ENCODE measurements around the gene KDF1.

The KDF1 gene

DNA sequence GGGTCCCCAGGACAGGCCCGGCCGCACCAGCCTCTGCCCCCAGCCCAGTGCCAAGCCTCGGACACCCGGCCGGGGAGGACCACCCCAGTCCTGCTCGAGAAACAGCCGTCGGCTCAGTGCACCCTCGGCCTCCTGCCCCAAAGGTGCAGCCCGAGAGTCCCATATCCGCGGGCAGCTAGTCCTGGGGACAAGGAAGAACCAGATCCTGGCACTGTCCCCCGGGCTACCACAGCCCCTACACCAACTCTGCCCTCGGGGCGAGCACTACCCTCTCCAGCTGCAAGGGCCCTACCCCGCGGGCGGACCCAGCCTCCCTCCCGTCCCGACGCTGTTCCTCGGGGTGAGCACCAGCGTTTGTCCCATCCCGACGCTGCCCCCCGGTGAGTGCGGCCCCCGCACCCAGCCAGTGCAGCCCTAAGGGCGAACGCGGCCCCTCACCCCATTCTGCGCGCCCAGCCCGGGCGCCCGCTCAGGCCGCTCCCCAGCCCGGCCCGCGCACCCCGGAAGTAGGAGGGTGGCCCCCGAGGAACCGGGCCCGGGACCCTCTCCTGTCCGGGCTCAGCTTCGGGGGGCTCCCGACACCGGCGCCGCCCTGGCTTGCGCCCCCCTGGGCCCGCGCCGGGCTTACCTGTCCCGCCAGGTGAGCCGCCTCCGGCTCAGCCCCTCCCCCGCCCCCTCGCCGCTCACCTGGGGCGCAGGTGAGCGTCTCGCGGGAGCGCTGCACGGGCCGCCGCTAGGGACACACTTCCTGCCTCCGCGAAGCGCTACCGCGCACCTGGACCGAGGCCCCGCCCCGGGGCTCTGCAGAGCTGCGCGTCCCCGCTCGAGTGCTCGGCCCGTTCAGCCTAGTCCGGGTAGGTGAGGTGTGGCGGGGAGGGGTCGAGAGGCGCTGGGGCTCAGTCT lies at the start of gene KDF1:
KDF1 (minus strand) TSS at position 747 of the 903 bp plus-strand sequence. CDS start 8,088 bp downstream, outside the sequence.
- DNase-seq: no peak

DNA sequence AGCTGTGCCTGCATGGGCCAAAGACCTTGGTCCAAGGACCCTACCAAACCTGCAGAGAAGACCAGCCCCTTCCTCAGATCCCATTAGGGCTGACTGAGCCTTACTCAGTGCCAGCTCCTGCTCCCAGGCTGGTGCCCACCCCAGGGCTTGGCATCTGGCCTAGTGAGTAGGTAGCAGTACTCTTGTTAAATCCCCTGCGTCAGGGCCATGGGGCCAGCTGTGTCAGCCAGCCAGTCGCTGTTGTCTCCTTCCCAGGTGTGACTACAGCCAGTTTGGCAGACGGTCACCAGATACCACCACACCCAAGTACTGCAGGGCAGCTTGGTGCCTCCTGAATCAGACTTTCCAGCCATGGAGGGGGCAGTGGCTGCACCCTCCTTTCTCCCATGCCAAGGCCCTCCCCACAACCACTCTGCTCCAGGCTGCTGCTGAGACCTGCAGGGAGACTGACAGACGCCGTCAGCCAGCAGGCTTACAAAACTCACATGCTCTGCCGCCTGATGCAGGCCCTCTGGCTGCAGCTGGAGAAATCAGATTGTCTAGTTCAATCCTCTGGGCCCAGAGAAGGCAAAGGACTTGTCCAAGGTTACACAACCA lies 49.4 kb upstream of the KDF1 start:
- DNase-seq: no peak

DNA sequence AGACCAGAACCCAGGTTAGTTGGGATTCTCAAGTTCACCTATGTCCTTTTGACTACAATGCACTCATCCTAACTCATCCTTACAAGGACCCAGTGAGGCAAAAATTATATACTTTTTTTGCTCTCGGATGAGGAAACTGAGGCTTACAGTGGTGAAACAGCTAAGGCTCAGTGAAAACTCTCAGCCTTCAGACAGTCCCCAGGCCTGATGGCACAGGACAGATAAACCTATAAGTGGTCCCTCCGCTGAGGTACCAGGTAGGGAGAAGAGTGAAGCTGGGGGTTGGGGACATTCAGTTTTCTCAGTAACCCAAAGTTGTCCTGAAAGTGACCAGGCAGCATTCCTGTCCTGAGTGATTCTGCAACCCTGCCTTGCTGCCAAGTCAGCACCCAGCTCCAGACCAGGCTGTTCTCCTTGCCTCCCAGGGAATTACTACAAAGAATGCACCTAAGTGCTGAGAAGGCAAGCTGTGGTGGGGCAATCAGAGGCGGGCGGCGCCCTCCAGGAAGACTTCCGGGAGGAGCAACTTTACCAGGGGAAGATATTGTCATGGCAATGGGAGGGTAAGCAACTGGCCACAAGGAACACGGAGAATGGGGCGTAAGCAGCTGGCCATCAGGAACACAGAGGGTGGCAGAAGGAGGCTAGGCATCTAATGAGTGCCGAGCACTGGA lies 47.8 kb upstream of the KDF1 start:
- peak; percentile 34 for DNase-seq

DNA sequence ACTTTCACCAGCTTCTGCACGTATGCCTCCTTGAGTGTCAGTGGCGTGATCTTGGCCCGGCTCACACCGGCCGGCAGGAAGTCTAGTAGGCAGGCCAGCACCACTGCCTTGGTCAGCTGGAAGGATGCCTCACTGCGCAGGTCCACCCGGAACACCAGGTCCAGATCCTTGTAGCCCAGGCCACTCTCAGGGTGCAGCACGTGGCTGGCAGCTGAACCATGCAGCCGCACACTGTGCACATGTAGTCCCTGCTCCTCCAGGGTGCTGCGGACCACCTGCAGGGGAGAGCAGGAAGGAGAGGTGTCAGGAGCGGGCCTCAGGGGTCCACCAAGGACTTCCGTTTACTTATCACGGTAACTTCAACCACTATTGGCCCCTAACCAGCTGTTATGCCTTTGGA lies 46.4 kb upstream of the KDF1 start:
- no peak for DNase-seq

- DNase-seq: no peak
These were observed 45.6 kb upstream of the KDF1 start for GRCh38 chr1:27005648-27006496.

GRCh38 chr1:27005166-27005530 lies 44.9 kb upstream of the KDF1 start:
- DNase-seq: no peak

DNA sequence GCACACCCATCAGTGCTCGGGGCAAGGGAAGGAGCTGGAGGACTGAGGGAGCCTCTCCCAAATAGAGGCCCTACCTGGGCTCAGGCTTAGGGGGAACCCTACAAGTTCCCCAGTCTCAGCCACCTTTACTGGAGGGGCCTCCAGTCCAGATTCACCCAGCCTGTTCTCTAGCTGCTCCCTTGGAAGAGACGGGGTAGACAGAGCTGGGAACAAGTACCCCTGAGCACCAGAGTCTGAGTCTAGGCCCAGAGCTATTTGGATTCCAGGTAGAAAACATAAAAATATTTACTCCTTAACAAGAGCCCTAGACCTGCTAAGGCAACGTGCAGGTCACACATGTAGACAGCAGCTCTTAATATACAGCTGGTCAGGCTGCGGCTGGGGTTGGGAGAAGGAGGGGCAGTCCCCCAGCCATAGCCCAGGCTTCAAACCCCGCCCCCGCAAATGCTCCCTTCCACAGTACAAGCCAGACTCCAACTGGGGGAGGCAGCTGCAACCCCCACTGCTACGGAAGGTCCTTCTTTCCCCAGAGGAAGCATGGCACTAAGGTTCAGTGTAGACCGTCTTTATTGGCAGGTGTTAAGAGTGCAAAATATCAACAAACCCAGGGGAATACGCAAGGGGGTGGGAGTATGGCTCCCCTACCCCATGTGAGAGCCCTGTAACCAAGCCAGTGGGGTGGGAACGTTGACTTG lies 44.4 kb upstream of the KDF1 start:
- DNase-seq: peak; percentile 39

DNA sequence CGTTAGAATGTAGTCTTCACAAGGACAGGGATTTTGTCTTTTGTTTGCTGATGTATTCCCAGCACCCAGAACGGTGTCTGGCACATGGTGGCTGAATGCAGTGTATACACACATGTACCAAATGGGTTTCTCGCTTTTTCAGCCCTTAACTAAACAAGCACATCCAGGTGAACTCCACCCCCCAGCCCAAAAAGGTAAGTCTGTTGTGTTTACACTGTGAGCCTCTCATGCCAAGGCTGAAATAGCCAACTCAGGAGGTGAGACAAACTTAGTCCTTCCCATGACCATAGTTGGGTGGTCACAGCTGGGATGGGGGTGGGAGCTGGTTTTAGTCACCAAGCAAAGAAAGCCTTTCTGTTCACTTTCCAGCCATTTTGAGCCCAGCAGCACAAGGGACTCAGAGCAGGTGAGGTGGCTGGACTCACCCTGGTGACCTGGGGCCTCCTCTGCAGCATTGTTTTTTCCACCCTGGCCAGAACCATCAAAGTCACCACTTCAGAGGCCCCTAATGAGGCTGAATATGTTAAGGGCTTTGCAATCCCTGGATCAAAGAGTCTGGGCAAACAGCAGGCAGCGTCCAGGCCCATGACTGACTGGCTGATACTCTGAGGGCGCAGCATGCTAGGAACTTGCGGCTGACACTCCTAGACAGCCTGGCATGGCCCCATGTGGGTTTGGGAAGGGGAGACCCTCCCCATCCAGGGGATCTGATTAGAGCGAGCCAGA lies 43.6 kb upstream of the KDF1 start:
- DNase-seq: no peak

DNA sequence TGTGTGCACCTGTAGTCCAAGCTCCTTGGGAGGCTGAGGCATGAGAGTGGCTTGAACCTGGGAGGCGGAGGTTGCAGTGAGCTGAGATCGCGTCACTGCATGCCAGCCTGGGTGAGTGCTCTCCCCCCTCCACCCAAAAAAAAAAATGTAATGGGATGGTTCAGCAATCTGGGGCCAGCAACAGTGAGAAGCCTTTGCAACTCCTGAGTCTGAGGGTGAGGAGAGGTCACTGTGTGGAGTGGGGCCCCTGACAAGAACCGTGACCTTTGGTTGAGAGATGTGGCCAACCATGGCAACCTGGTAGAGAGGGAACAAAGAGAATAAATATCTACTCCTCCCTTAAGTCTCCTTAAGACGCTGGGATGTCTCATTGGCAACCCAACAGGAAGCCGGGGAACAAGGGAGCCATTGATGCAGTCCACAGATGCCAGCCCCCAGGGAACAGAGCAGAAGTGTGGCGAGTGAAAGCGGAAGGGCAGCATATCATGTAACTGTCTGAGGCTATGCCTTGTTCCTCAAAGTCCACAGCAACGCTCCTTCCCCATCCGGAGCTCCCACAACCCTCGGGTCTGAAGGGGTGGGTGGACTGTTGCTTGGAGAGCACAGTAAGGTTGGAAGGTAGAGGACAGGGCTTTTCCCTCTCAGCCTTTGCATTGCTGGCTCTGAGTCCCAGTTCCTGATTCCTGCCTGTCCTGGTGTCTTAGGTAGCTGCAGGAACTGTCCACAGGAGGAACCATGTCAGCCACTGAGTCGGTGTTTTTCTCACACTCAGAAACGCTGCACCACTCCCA lies 41.5 kb upstream of the KDF1 start:
- DNase-seq: no peak

- peak; percentile 82 for DNase-seq
These were observed 40.7 kb upstream of the KDF1 start for GRCh38 chr1:27000817-27001460.

GRCh38 chr1:27000090-27000816 lies 40.0 kb upstream of the KDF1 start:
- DNase-seq: no peak

DNA sequence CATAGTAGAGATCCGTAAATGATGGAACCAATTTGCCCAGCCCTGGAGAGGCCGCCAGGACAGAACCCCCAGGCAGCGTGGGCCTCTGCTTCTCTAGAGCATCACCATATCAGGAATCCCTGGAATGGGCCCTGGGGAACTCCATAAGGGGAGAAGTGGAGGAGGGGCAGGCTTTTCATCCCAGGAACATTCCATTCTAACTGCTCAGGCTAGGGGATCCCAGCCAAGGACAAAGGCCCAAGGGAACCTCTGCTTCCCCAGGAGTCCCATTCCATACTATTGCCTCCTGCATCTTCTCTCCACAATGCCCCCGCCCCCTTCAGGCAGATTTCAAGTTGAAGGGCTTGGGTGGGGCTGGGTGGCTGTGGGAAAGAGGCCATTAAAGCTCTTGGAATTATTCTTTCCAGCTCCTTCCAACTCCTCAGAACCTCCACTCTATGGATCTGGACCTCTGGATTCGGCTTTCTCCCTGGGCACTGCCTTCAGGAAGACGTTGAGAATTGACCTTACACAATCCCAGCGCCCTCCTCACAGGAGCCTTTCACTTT lies 39.2 kb upstream of the KDF1 start:
- peak; percentile 100 for DNase-seq

- peak; percentile 70 for DNase-seq
These were observed 38.4 kb upstream of the KDF1 start for GRCh38 chr1:26998429-26999300.

DNA sequence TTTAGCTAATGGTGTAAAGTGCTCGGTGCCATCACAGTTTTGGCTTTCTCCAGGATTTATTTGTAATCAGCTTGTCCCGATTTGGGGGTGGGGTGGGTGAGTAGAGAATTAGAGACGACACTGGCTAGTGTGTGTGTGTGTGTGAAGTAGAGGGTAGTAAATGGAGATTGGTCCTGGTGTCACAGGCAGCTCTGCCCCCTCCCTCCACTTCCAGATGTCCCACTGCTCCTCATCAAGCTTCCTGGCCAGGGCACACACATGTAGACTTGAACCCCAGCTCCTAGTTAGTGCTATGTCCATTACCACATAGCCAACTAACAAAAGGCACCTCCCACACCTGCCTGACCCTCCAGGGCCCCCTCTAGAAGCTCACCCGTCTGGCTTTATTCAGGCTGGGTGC lies 36.4 kb upstream of the KDF1 start:
- no peak for DNase-seq

GRCh38 chr1:26996024-26996423 lies 35.8 kb upstream of the KDF1 start:
- DNase-seq: peak; percentile 78

- DNase-seq: no peak
These were observed 34.7 kb upstream of the KDF1 start for GRCh38 chr1:26994787-26995517.

DNA sequence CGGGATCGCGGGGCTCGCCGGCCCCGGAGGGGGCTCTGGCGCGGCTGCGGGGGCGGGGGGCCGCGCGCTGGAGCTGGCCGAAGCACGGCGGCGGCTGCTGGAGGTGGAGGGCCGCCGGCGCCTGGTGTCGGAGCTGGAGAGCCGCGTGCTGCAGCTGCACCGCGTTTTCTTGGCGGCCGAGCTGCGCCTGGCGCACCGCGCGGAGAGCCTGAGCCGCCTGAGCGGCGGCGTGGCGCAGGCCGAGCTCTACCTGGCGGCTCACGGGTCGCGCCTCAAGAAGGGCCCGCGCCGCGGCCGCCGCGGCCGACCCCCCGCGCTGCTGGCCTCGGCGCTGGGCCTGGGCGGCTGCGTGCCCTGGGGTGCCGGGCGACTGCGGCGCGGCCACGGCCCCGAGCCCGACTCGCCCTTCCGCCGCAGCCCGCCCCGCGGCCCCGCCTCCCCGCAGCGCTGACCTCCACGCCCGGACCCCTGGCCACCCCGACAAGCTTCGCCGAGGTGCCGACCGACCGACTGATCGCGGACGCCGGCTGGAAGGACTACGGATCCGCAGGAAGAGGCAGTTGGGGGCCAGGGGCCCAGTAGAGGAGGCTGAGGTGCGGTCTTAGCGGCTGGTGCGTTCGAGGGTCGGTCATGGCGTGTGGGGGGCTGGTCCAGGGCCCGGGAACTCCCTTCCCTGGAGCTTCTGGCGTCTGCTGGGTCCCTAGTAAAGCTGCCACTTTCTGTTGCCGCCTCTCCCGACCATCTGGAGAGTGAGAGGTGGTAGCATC lies 33.9 kb upstream of the KDF1 start:
- DNase-seq: no peak
